Activated T-cell treated with anti-CD3 and anti-CD28 coated beads, Interleukin-2, amount 50 U/mL, for 72 hours (primary cell): ENCODE data around the gene TWSG1. TPM values are rescaled to one million over a fixed set of nuclear protein-coding genes. Genes with fewer than 3 reads are reported as not detected.
"Not testable (repeated sequence)": the region's sequence is repeated elsewhere in the genome, so short reads cannot be mapped to it uniquely, and the experiment has no call there.

ENCODE experiments used
- ATAC-seq, 2 donors: fragments of 150-1000 bp; cut with Tn5 transposase; replicated peaks in 1 of 2; 2 replicates each; pipeline ENCODE4 v1.10.0; 2021; ENCODE audit warnings: moderate library complexity in 2 of 2, mild to moderate bottlenecking in 1 of 2
- DNase-seq, 2 donors: peaks; one replicate each; pipeline ENCODE4 v3.0.0; 2021 to 2022; ENCODE audit warnings: mixed read lengths in 1 of 2
- H3K27ac Mint-ChIP-seq: one replicate; pipeline ENCODE4 v1.8.0; 2022; ENCODE audit warnings: mild to moderate bottlenecking, moderate library complexity, mixed read lengths
- H3K27me3 Mint-ChIP-seq: one replicate; pipeline ENCODE4 v1.8.0; 2022; ENCODE audit warnings: low read depth, mixed read lengths
- H3K36me3 Mint-ChIP-seq, 2 donors: one replicate each; pipeline ENCODE4 v1.8.0; 2022; ENCODE audit warnings: mixed read lengths in 2 of 2, mild to moderate bottlenecking in 1 of 2; ENCODE audit not compliant: insufficient read depth in 2 of 2
- H3K4me1 Mint-ChIP-seq: one replicate; pipeline ENCODE4 v1.8.0; 2022; ENCODE audit warnings: low read depth, mixed read lengths
- H3K4me3 Mint-ChIP-seq, 2 donors: one replicate each; pipeline ENCODE4 v1.8.0; 2022; ENCODE audit warnings: mild to moderate bottlenecking in 2 of 2, mixed read lengths in 2 of 2, moderate library complexity in 2 of 2
- H3K9me3 Mint-ChIP-seq, 2 donors: one replicate each; pipeline ENCODE4 v1.8.0; 2022; ENCODE audit warnings: mixed read lengths in 2 of 2
- total RNA-seq, 2 donors: library from RNA; stranded (reverse); gene quantifications; one replicate each; pipeline ENCODE4 v1.2.3, GENCODE V29; 2022

TWSG1 gene
- total RNA-seq, 2 donors from 2014 or later, result 10.3 to 16.4 TPM

- H3K4me1 Mint-ChIP-seq, result no peaks in the 10 kb centered on the region
- H3K4me3 Mint-ChIP-seq, result no peak overlapping the region
- no peak overlapping the region for H3K27ac Mint-ChIP-seq
- no peaks in the 10 kb centered on the region for H3K9me3 Mint-ChIP-seq
- no peak for ATAC-seq
- no peaks in the 10 kb centered on the region for H3K36me3 Mint-ChIP-seq
- DNase-seq, result no peak
- peaks cover 6% of the 10 kb centered on the region for H3K27me3 Mint-ChIP-seq
These were observed 106.5 kb downstream of the TWSG1 start for GRCh38 chr18:9441061-9441460.

GRCh38 chr18:9444549-9444948, 110.0 kb downstream of the TWSG1 start:
- peaks cover 3 to 5% of the 10 kb centered on the region in 2 donors for H3K9me3 Mint-ChIP-seq
- peaks cover 2 to 5% of the 10 kb centered on the region in 2 donors for H3K36me3 Mint-ChIP-seq
- H3K27me3 Mint-ChIP-seq, result peaks cover 6% of the 10 kb centered on the region
- H3K4me1 Mint-ChIP-seq, result no peaks in the 10 kb centered on the region
- DNase-seq (no peak), ATAC-seq (no peak)
- H3K27ac Mint-ChIP-seq, result no peak overlapping the region
- no peak overlapping the region for H3K4me3 Mint-ChIP-seq

GRCh38 chr18:9446839-9447238, 112.3 kb downstream of the TWSG1 start:
- Mint-ChIP-seq H3K4me1 (no peaks in the 10 kb centered on the region), H3K4me3 (no peak overlapping the region), H3K27ac (no peak overlapping the region), H3K36me3 (peaks cover 2 to 5% of the 10 kb centered on the region in 2 donors), H3K27me3 (peaks cover 6% of the 10 kb centered on the region), H3K9me3 (peaks cover 3 to 5% of the 10 kb centered on the region in 2 donors)
- DNase-seq, result no peak
- ATAC-seq, result no peak

GRCh38 chr18:9447334-9447733, 112.8 kb downstream of the TWSG1 start:
- Mint-ChIP-seq H3K4me1 (no peaks in the 10 kb centered on the region), H3K27me3 (peaks cover 6% of the 10 kb centered on the region), H3K36me3 (peaks cover 2 to 5% of the 10 kb centered on the region in 2 donors), H3K4me3 (no peak overlapping the region), H3K9me3 (peaks cover 3 to 5% of the 10 kb centered on the region in 2 donors), H3K27ac (no peak overlapping the region)
- no peak for ATAC-seq
- no peak for DNase-seq

- peaks cover 3 to 5% of the 10 kb centered on the region in 2 donors for H3K9me3 Mint-ChIP-seq
- peaks cover 2 to 5% of the 10 kb centered on the region in 2 donors for H3K36me3 Mint-ChIP-seq
These were observed 115.2 kb downstream of the TWSG1 start for GRCh38 chr18:9449600-9450414.

GRCh38 chr18:9450920-9451319, 116.3 kb downstream of the TWSG1 start:
- DNase-seq, ATAC-seq, H3K36me3 Mint-ChIP-seq, H3K4me1 Mint-ChIP-seq, H3K27me3 Mint-ChIP-seq, H3K27ac Mint-ChIP-seq, H3K9me3 Mint-ChIP-seq, H3K4me3 Mint-ChIP-seq: not testable (repeated sequence)

More at GRCh38 chr18:9449600-9450414, 115.2 kb downstream of the TWSG1 start:
- ATAC-seq, result no peak
- Mint-ChIP-seq H3K4me1 (no peaks in the 10 kb centered on the region), H3K27ac (no peak overlapping the region), H3K4me3 (no peak overlapping the region), H3K27me3 (peaks cover 6% of the 10 kb centered on the region)
- no peak for DNase-seq

Other genes starting within 250 kb of the TWSG1 start
- 100 to 1,000 TPM; 394 to 497 TPM for gene NDUFV2, start 232.1 kb upstream of the TWSG1 start, total RNA-seq
- gene ANKRD12, start 198.0 kb upstream of the TWSG1 start, total RNA-seq, result 100 to 1,000 TPM in 1 of 2 donors, 10 to 100 TPM in 1; 84.4 to 123 TPM
- 10 to 100 TPM; 48.4 to 58.7 TPM for gene RALBP1, start 140.7 kb downstream of the TWSG1 start, total RNA-seq